Left colon (tissue), 2 donors: ENCODE measurements around the gene TRIM77. TPM values are rescaled to one million over a fixed set of nuclear protein-coding genes. Genes with fewer than 3 reads are reported as not detected.

Experiments
- total RNA-seq, 2 donors: library from RNA; stranded (reverse); fragmentation: NEBNext Ultra II Directional; extraction: Animal tissue kit (Norgen Biotek cat#: 25700); gene quantifications; one replicate each; pipeline ENCODE4 v1.2.1, GENCODE V29; 2021
- donor health status: DM: no; HTN: no; CAD: no.
- donor health status: DM: yes; HTN: yes; CAD: no.

Gene TRIM77
- total RNA-seq, 2 donors from 2014 or later = not detected

Other genes starting within 250 kb of the TRIM77 start
- under 1 TPM; 0.17 to 0.46 TPM for gene NOX4, start 218.9 kb upstream of the TRIM77 start, total RNA-seq
- not detected for gene TRIM49, start 98.3 kb downstream of the TRIM77 start, total RNA-seq
- not detected for gene TRIM64B, start 168.2 kb downstream of the TRIM77 start, total RNA-seq
- gene TRIM49D1, start 211.9 kb downstream of the TRIM77 start, total RNA-seq = not detected
- not detected for gene TRIM49D2, start 213.8 kb downstream of the TRIM77 start, total RNA-seq